Stimulated activated CD8-positive, alpha-beta memory T cell treated with anti-CD3 and anti-CD28 coated beads, Interleukin-7, amount 100 ng/mL, for 4 hours (primary cell): Measurements from ENCODE around the gene ZNF322.

Source experiments
- DNase-seq, 2 donors: peaks; one replicate each; pipeline ENCODE4 v3.0.0-alpha.2; 2020; ENCODE audit warnings: low read depth in 2 of 2

Gene ZNF322

GRCh38 chr6:26613689-26614683 lies 45.6 kb downstream of the ZNF322 start:
- no peak for DNase-seq

- no peak for DNase-seq
Measured at GRCh38 chr6:26613201-26613600, 46.3 kb downstream of the ZNF322 start.

- no peak for DNase-seq
Measured at GRCh38 chr6:26611599-26611998, 47.9 kb downstream of the ZNF322 start.

GRCh38 chr6:26609463-26609862 lies 50.1 kb downstream of the ZNF322 start:
- no peak for DNase-seq

- peak in 1 of 2 donors; percentile 35 for DNase-seq
Measured at GRCh38 chr6:26607434-26608230, 51.9 kb downstream of the ZNF322 start.

- no peak for DNase-seq
Measured at GRCh38 chr6:26604797-26605196, 54.7 kb downstream of the ZNF322 start.

GRCh38 chr6:26604026-26604425 lies 55.5 kb downstream of the ZNF322 start:
- DNase-seq: no peak

- DNase-seq: no peak
Measured at GRCh38 chr6:26602262-26602661, 57.3 kb downstream of the ZNF322 start.

GRCh38 chr6:26600759-26601158 lies 58.8 kb downstream of the ZNF322 start:
- no peak for DNase-seq

GRCh38 chr6:26599591-26599990 lies 60.0 kb downstream of the ZNF322 start:
- DNase-seq: no peak

- no peak for DNase-seq
Measured at GRCh38 chr6:26599134-26599533, 60.4 kb downstream of the ZNF322 start.

GRCh38 chr6:26598267-26598666 lies 61.3 kb downstream of the ZNF322 start:
- DNase-seq: no peak

GRCh38 chr6:26597821-26598220 lies 61.7 kb downstream of the ZNF322 start:
- no peak for DNase-seq

- no peak for DNase-seq
Measured at GRCh38 chr6:26597389-26597766, 62.2 kb downstream of the ZNF322 start.

GRCh38 chr6:26596579-26597388 lies 62.8 kb downstream of the ZNF322 start, which contains the start of gene ABT1:
Gene ABT1, plus strand, starts transcription at chr6:26596953. Its CDS starts 30 bp downstream, at chr6:26596983.
- DNase-seq: peak; percentile 95 to 97

GRCh38 chr6:26595669-26596269 lies 63.8 kb downstream of the ZNF322 start:
- DNase-seq: peak; percentile 63 to 79

- no peak for DNase-seq
Measured at GRCh38 chr6:26594730-26595632, 64.6 kb downstream of the ZNF322 start.

- no peak for DNase-seq
Measured at GRCh38 chr6:26594131-26594498, 65.4 kb downstream of the ZNF322 start.

GRCh38 chr6:26593278-26594130 lies 66.0 kb downstream of the ZNF322 start:
- no peak for DNase-seq
